Neuronal stem cell (in vitro differentiated cells): ENCODE results near the gene LCMT1.

Experiments used
- DNase-seq: peaks from one replicate; pipeline ENCODE4 v3.0.0-alpha.2; 2013; ENCODE audit warnings: low spot score
- H2AFZ ChIP-seq: one replicate; pipeline ENCODE4 v1.6.1; 2013; ENCODE audit warnings: mild to moderate bottlenecking, low read length, inconsistent platforms
- H2AK5ac ChIP-seq: 2 replicates; pipeline ENCODE4 v1.6.1; 2013; ENCODE audit warnings: low read depth, mild to moderate bottlenecking, inconsistent platforms, low read length, moderate library complexity, mixed read lengths
- H2BK120ac ChIP-seq: 2 replicates; pipeline ENCODE4 v1.6.1; 2013; ENCODE audit warnings: low read depth, mild to moderate bottlenecking, inconsistent platforms, low read length, moderate library complexity, mixed read lengths
- H2BK12ac ChIP-seq: one replicate; pipeline ENCODE4 v1.6.1; 2013; ENCODE audit warnings: low read length, inconsistent platforms
- H2BK15ac ChIP-seq: 2 replicates; pipeline ENCODE4 v1.6.1; 2013; ENCODE audit warnings: mild to moderate bottlenecking, low read length, inconsistent platforms, mixed read lengths
- H2BK5ac ChIP-seq: one replicate; pipeline ENCODE4 v1.6.1; 2013; ENCODE audit warnings: inconsistent platforms, mild to moderate bottlenecking, low read length, moderate library complexity
- H3K14ac ChIP-seq: one replicate; pipeline ENCODE4 v1.6.1; 2013; ENCODE audit warnings: low read length, inconsistent platforms
- H3K18ac ChIP-seq: 2 replicates; pipeline ENCODE4 v1.6.1; 2013; ENCODE audit warnings: low read length, inconsistent platforms
- H3K23ac ChIP-seq: 2 replicates; pipeline ENCODE4 v1.6.1; 2013; ENCODE audit warnings: low read depth, mild to moderate bottlenecking, mixed read lengths, low read length, inconsistent platforms; ENCODE audit not compliant: poor library complexity
- H3K27ac ChIP-seq: replicated peaks from 3 replicates; pipeline ENCODE4 v1.5.1; 2013; ENCODE audit warnings: low read length, inconsistent platforms
- H3K27me3 ChIP-seq, 3 experiments: 2 replicates each; pipeline ENCODE4 v1.6.1; 2013; ENCODE audit warnings: low read length in 3 of 3, mild to moderate bottlenecking in 2 of 3, inconsistent platforms in 1 of 3, low read depth in 1 of 3, mixed read lengths in 1 of 3, moderate library complexity in 1 of 3; ENCODE audit not compliant: control insufficient read depth in 3 of 3, insufficient read depth in 3 of 3
- H3K36me3 ChIP-seq, 2 donors: replicated peaks in 1 of 2; 2 replicates each; pipeline ENCODE4 v1.6.1; 2013; ENCODE audit warnings: low read length in 2 of 2; ENCODE audit not compliant: control insufficient read depth in 2 of 2, insufficient read depth in 2 of 2
- H3K4ac ChIP-seq: 2 replicates; pipeline ENCODE4 v1.6.1; 2013; ENCODE audit warnings: inconsistent platforms, mild to moderate bottlenecking, low read length, moderate library complexity
- H3K4me1 ChIP-seq, 2 donors: 1 replicate in 1 of 2; 2 replicates in 1 of 2; pipeline ENCODE4 v1.6.1; 2013; ENCODE audit warnings: low read length in 2 of 2, low read depth in 1 of 2; ENCODE audit not compliant: control insufficient read depth in 2 of 2, insufficient read depth in 1 of 2
- H3K4me2 ChIP-seq: one replicate; pipeline ENCODE4 v1.6.1; 2013; ENCODE audit warnings: mild to moderate bottlenecking, low read length, inconsistent platforms; ENCODE audit not compliant: insufficient read depth, poor library complexity, severe bottlenecking
- H3K4me3 ChIP-seq, 2 donors: 2 replicates each; pipeline ENCODE4 v1.5.1; 2013; ENCODE audit warnings: low read length in 2 of 2, mild to moderate bottlenecking in 2 of 2, inconsistent platforms in 1 of 2, moderate library complexity in 1 of 2
- H3K79me1 ChIP-seq: one replicate; pipeline ENCODE4 v1.6.1; 2013; ENCODE audit warnings: low read depth, mild to moderate bottlenecking, inconsistent platforms, low read length, moderate library complexity
- H3K9ac ChIP-seq: one replicate; pipeline ENCODE4 v1.6.1; 2013; ENCODE audit warnings: mild to moderate bottlenecking, low read depth, low read length, inconsistent platforms; ENCODE audit not compliant: poor library complexity
- H3K9me3 ChIP-seq, 2 donors: replicated peaks in 1 of 2; 2 replicates each; pipeline versions ENCODE3 to v1.6.1; 2013; ENCODE audit warnings: low read length in 2 of 2, mild to moderate bottlenecking in 2 of 2, inconsistent platforms in 1 of 2, low read depth in 1 of 2, mixed read lengths in 1 of 2, moderate library complexity in 1 of 2; ENCODE audit not compliant: control insufficient read depth in 2 of 2, insufficient read depth in 1 of 2
- H4K8ac ChIP-seq: one replicate; pipeline ENCODE4 v1.6.1; 2013; ENCODE audit warnings: low read depth, mild to moderate bottlenecking, inconsistent platforms, low read length, moderate library complexity
- H4K91ac ChIP-seq: one replicate; pipeline ENCODE4 v1.6.1; 2013; ENCODE audit warnings: low read length, low read depth, mild to moderate bottlenecking, inconsistent platforms; ENCODE audit not compliant: poor library complexity
- WGBS, 2 donors: extraction: QIAGEN DNeasy Blood & Tissue Kit; methylation state at CpG; one replicate each; pipeline ENCODE4 v1.1.7; 2013; ENCODE audit warnings: missing lambda C conversion rate in 2 of 2, mixed read lengths in 1 of 2; ENCODE audit not compliant: insufficient read length in 2 of 2, insufficient replicate concordance in 1 of 2; ENCODE audit errors: extremely low coverage in 2 of 2; 5-methylcytosine and 5-hydroxymethylcytosine counted together

Gene LCMT1

GRCh38 chr16:25155553-25156460 is 44.3 kb downstream of the LCMT1 start:
- Histone ChIP-seq H3K4me2 (no peak overlapping the region), H3K4me1 (no peaks in the 10 kb centered on the region), H3K18ac (no peak overlapping the region), H3K27ac (no peak overlapping the region), H3K23ac (no peak overlapping the region), H2BK5ac (no peak overlapping the region), H2BK15ac (no peak overlapping the region), H2BK120ac (no peak overlapping the region), H3K9me3 (no peaks in the 10 kb centered on the region), H4K8ac (no peak overlapping the region), H2AFZ (no peak overlapping the region), H4K91ac (no peak overlapping the region), H3K4ac (no peak overlapping the region), H3K14ac (no peak overlapping the region), H2AK5ac (no peak overlapping the region), H3K9ac (no peak overlapping the region), H2BK12ac (no peak overlapping the region), H3K79me1 (no peaks in the 10 kb centered on the region), H3K27me3 (no peaks in the 10 kb centered on the region), H3K4me3 (no peak overlapping the region), H3K36me3 (peaks cover 11 to 68% of the 10 kb centered on the region in 2 donors)
- no peak for DNase-seq
- WGBS, 2 donors = no CpG with 5 or more reads among the region's 13 CpGs

GRCh38 chr16:25157271-25157875 is 45.8 kb downstream of the LCMT1 start:
- no peaks in the 10 kb centered on the region for H3K9me3 ChIP-seq
- H3K27ac ChIP-seq = no peak overlapping the region
- H3K4ac ChIP-seq = no peak overlapping the region
- WGBS, 2 donors = no CpG with 5 or more reads among the region's 8 CpGs
- no peak overlapping the region for H3K23ac ChIP-seq
- H2BK15ac ChIP-seq = no peak overlapping the region
- no peak overlapping the region for H4K8ac ChIP-seq
- no peak overlapping the region for H3K4me3 ChIP-seq
- H2AK5ac ChIP-seq = no peak overlapping the region
- no peaks in the 10 kb centered on the region for H3K27me3 ChIP-seq
- H2BK12ac ChIP-seq = no peak overlapping the region
- no peak overlapping the region for H3K9ac ChIP-seq
- H3K79me1 ChIP-seq = no peaks in the 10 kb centered on the region
- no peak overlapping the region for H4K91ac ChIP-seq
- H2BK5ac ChIP-seq = no peak overlapping the region
- peaks cover 13 to 66% of the 10 kb centered on the region in 2 donors for H3K36me3 ChIP-seq
- no peaks in the 10 kb centered on the region for H3K4me1 ChIP-seq
- H2AFZ ChIP-seq = no peak overlapping the region
- no peak for DNase-seq
- no peak overlapping the region for H2BK120ac ChIP-seq
- H3K18ac ChIP-seq = no peak overlapping the region
- no peak overlapping the region for H3K4me2 ChIP-seq
- no peak overlapping the region for H3K14ac ChIP-seq

GRCh38 chr16:25158401-25158800 is 46.9 kb downstream of the LCMT1 start:
- Histone ChIP-seq H3K27ac (no peak overlapping the region), H3K79me1 (no peaks in the 10 kb centered on the region), H4K91ac (no peak overlapping the region), H2BK120ac (no peak overlapping the region), H3K9ac (no peak overlapping the region), H3K14ac (no peak overlapping the region), H2BK12ac (no peak overlapping the region), H4K8ac (no peak overlapping the region), H3K18ac (no peak overlapping the region), H3K4ac (no peak overlapping the region), H3K4me2 (no peak overlapping the region), H3K4me1 (no peaks in the 10 kb centered on the region), H3K9me3 (no peaks in the 10 kb centered on the region), H3K23ac (no peak overlapping the region), H3K36me3 (peaks cover 11 to 65% of the 10 kb centered on the region in 2 donors), H2BK5ac (no peak overlapping the region), H2BK15ac (no peak overlapping the region), H3K4me3 (no peak overlapping the region), H2AFZ (no peak overlapping the region), H3K27me3 (no peaks in the 10 kb centered on the region), H2AK5ac (no peak overlapping the region)
- WGBS, 2 donors = no CpG with 5 or more reads among the region's 5 CpGs
- DNase-seq = no peak

GRCh38 chr16:25161753-25162367 is 50.3 kb downstream of the LCMT1 start:
- H4K91ac ChIP-seq = no peak overlapping the region
- H2BK12ac ChIP-seq = no peak overlapping the region
- H3K14ac ChIP-seq = no peak overlapping the region
- no peak overlapping the region for H2AFZ ChIP-seq
- H3K27me3 ChIP-seq = no peaks in the 10 kb centered on the region
- H2BK120ac ChIP-seq = no peak overlapping the region
- no peaks in the 10 kb centered on the region for H3K4me1 ChIP-seq
- H3K4me3 ChIP-seq = no peak overlapping the region
- no peak for DNase-seq
- peaks cover 24 to 87% of the 10 kb centered on the region in 2 donors for H3K36me3 ChIP-seq
- H2BK5ac ChIP-seq = no peak overlapping the region
- no peak overlapping the region for H3K23ac ChIP-seq
- H3K27ac ChIP-seq = no peak overlapping the region
- H3K79me1 ChIP-seq = no peaks in the 10 kb centered on the region
- H4K8ac ChIP-seq = no peak overlapping the region
- no CpG with 5 or more reads among the region's 5 CpGs for WGBS, 2 donors
- no peak overlapping the region for H3K4me2 ChIP-seq
- no peaks in the 10 kb centered on the region for H3K9me3 ChIP-seq
- H3K18ac ChIP-seq = no peak overlapping the region
- no peak overlapping the region for H3K4ac ChIP-seq
- H2BK15ac ChIP-seq = no peak overlapping the region
- H2AK5ac ChIP-seq = no peak overlapping the region
- H3K9ac ChIP-seq = no peak overlapping the region
